HepG2 (cell line): ENCODE measurements around the gene PPAN. TPM values are rescaled to one million over a fixed set of nuclear protein-coding genes. Genes with fewer than 3 reads are reported as not detected.

ENCODE experiments used
- ELF4 ChIP-seq: sonication (generic); formaldehyde crosslinking; IDR thresholded peaks from 2 replicates; pipeline ENCODE4 v1.5.0; 2020; ENCODE audit warnings: missing genetic modification reagents, mild to moderate bottlenecking, moderate library complexity, borderline replicate concordance
- KAT8 ChIP-seq: IDR thresholded peaks from 2 replicates; pipeline ENCODE4 v1.6.1; 2016; ENCODE audit warnings: missing genetic modification reagents, missing compliant biosample characterization
- KDM3A ChIP-seq: IDR thresholded peaks from 2 replicates; pipeline ENCODE4 v1.6.1; 2018; ENCODE audit warnings: low read depth, missing compliant biosample characterization
- NFIC ChIP-seq: IDR thresholded peaks from 2 replicates; pipeline ENCODE4 v1.6.1; 2012; ENCODE audit warnings: mild to moderate bottlenecking, low read length, inconsistent platforms
- SOX13 ChIP-seq, 3 experiments: fragments of 450-650 bp in 1 of 3; sonication (generic) in 1 of 3; formaldehyde crosslinking in 1 of 3; IDR thresholded peaks in 2 of 3; conservative IDR thresholded peaks in 1 of 3; 2 replicates each; pipeline versions ENCODE4 v1.5.0 to v1.6.1; 2016 to 2020; ENCODE audit warnings: antibody characterized with exemption in 1 of 3, mild to moderate bottlenecking in 1 of 3, missing compliant biosample characterization in 1 of 3, missing genetic modification reagents in 1 of 3, moderate library complexity in 1 of 3
- ZBTB1 ChIP-seq: sonication (generic); formaldehyde crosslinking; IDR thresholded peaks from 2 replicates; pipeline ENCODE4 v1.4.0; 2020; ENCODE audit warnings: missing genetic modification reagents, borderline replicate concordance
- ZBTB21 ChIP-seq: sonication (generic); formaldehyde crosslinking; IDR thresholded peaks from 2 replicates; pipeline ENCODE4 v1.4.0; 2020; ENCODE audit warnings: missing genetic modification reagents
- ZNF329 ChIP-seq: sonication (generic); formaldehyde crosslinking; IDR thresholded peaks from 2 replicates; pipeline ENCODE4 v1.9.0; 2021; ENCODE audit warnings: low read depth, mild to moderate bottlenecking, missing genetic modification reagents
- ZNF552 ChIP-seq: sonication (generic); formaldehyde crosslinking; IDR thresholded peaks from 2 replicates; pipeline ENCODE4 v1.9.0; 2022; ENCODE audit warnings: missing genetic modification reagents, mild to moderate bottlenecking, borderline replicate concordance
- polyA plus RNA-seq, 8 experiments: library from polyadenylated mRNA; depleted of rRNA in 3 of 8; stranded (reverse) in 7 of 8; unstranded in 1 of 8; fragments of >200 nt; fragmentation: Illumina TruSeq in 4 of 8; extraction: Trizol in 4 of 8; gene quantifications; 2 replicates each; pipeline versions ENCODE4 v1.2.1 to v1.2.3, GENCODE V29; 2011 to 2016; ENCODE audit warnings: low read depth in 4 of 8, missing spikeins in 1 of 8, mixed read lengths in 1 of 8; ENCODE audit not compliant: insufficient read depth in 1 of 8
- total RNA-seq, 5 experiments: library from RNA; depleted of rRNA; stranded (reverse); fragments of >200 nt; fragmentation: Illumina TruSeq; extraction: Trizol; gene quantifications; 2 replicates each; pipeline ENCODE4 v1.2.3, GENCODE V29; 2016; ENCODE audit warnings: low read depth in 1 of 5
- TF ChIP-seq, protein P1 (sequence below): sonication (generic); formaldehyde crosslinking; IDR thresholded peaks from 2 replicates; pipeline ENCODE4 v1.5.1; 2020; ENCODE audit warnings: mild to moderate bottlenecking, missing genetic modification reagents, borderline replicate concordance
- TF ChIP-seq, protein P2 (sequence below): sonication (generic); formaldehyde crosslinking; IDR thresholded peaks from 2 replicates; pipeline ENCODE4 v1.9.0; 2021; ENCODE audit warnings: missing genetic modification reagents, mild to moderate bottlenecking, borderline replicate concordance
- TF ChIP-seq, protein P3 (sequence below): sonication (generic); formaldehyde crosslinking; IDR thresholded peaks from 2 replicates; pipeline ENCODE4 v1.8.1; 2023; ENCODE audit warnings: mild to moderate bottlenecking, moderate library complexity, missing genetic modification reagents
- TF ChIP-seq, protein P4 (sequence below), 2 experiments: sonication (generic) in 1 of 2; formaldehyde crosslinking in 1 of 2; IDR thresholded peaks; 2 replicates each; pipeline versions ENCODE4 v1.6.1 to v1.9.0; 2014 to 2022; ENCODE audit warnings: antibody characterized with exemption in 1 of 2, borderline replicate concordance in 1 of 2, inconsistent platforms in 1 of 2, low read depth in 1 of 2, missing genetic modification reagents in 1 of 2

The PPAN gene
- total and polyA plus RNA-seq, 2 of the 13 experiments (the other 11 are each of a cell fraction or from before 2014, with no cell fraction given), result 36.2 to 41.9 TPM

DNA sequence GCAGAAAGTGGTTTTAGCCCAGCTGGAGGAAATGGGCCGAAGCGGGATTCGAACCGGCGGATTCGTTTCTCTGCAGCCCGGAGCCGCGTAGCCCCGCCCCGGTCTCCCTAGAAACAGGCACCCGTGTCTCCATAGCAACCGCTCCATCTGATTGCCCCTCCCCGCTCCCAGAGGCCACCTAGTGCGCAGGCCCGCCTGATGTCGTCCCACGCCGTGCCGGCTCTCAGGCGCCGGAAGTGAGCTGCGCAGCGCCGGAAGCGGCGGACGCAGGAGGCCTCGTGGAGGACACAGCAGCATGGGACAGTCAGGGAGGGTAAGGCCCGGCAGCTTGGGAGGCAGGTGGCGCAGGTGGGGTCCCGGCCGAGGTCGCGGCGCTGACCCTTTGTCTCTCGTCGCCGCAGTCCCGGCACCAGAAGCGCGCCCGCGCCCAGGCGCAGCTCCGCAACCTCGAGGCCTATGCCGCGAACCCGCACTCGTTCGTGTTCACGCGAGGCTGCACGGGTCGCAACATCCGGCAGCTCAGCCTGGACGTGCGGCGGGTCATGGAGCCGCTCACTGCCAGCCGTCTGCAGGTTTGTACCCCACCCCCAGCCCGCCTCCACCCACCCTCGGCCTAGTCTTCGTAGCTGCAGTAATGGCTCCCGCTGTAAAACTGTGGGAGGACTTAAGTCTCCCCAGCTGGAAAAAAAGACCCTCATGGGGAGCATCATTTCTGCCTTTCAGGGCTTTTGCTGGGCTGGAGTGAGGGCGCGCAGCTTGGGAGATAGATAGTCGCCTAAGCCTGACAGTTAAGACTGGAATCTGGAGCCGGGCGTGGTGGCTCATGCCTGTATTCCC, at the start of gene PPAN (continued):
- TF ChIP-seq, protein P1, sequence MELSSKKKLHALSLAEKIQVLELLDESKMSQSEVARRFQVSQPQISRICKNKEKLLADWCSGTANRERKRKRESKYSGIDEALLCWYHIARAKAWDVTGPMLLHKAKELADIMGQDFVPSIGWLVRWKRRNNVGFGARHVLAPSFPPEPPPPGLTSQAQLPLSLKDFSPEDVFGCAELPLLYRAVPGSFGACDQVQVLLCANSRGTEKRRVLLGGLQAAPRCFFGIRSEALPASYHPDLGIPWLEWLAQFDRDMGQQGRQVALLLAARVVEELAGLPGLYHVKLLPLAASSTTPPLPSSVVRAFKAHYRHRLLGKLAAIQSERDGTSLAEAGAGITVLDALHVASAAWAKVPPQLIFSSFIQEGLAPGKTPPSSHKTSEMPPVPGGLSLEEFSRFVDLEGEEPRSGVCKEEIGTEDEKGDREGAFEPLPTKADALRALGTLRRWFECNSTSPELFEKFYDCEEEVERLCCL (CRISPR knock-in tag), result peak; percentile 79; the same call in 1 of the 2 replicates
- TF ChIP-seq ZNF552 (CRISPR knock-in tag) (peak; percentile 89; the same call in 1 of the 2 replicates), ZNF329 (CRISPR knock-in tag) (0 out of 2 replicates have a peak, but pooled peaks have one; percentile 34), NFIC (no peak), ZBTB21 (CRISPR knock-in tag) (0 out of 2 replicates have a peak, but pooled peaks have one; percentile 9), ELF4 (CRISPR knock-in tag) (no peak), SOX13 (IDR thresholded peaks at IDR 0.05) (no peak; the same call in 1 of the 2 replicates), SOX13 (CRISPR knock-in tag; conservative IDR thresholded peaks at IDR 0.05 in 1 of 2, IDR thresholded peaks at IDR 0.05 in 1 of 2) (peak in 1 of 2 experiments; percentile 38; a peak in 1 of 4 replicates), KDM3A (CRISPR knock-in tag) (peak; percentile 88; the same call in 1 of the 2 replicates), ZBTB1 (CRISPR knock-in tag) (no peak), KAT8 (CRISPR knock-in tag) (peak; percentile 98)
- TF ChIP-seq, protein P2, sequence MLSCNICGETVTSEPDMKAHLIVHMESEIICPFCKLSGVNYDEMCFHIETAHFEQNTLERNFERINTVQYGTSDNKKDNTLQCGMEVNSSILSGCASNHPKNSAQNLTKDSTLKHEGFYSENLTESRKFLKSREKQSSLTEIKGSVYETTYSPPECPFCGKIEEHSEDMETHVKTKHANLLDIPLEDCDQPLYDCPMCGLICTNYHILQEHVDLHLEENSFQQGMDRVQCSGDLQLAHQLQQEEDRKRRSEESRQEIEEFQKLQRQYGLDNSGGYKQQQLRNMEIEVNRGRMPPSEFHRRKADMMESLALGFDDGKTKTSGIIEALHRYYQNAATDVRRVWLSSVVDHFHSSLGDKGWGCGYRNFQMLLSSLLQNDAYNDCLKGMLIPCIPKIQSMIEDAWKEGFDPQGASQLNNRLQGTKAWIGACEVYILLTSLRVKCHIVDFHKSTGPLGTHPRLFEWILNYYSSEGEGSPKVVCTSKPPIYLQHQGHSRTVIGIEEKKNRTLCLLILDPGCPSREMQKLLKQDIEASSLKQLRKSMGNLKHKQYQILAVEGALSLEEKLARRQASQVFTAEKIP (CRISPR knock-in tag), result no peak
- TF ChIP-seq, protein P3, sequence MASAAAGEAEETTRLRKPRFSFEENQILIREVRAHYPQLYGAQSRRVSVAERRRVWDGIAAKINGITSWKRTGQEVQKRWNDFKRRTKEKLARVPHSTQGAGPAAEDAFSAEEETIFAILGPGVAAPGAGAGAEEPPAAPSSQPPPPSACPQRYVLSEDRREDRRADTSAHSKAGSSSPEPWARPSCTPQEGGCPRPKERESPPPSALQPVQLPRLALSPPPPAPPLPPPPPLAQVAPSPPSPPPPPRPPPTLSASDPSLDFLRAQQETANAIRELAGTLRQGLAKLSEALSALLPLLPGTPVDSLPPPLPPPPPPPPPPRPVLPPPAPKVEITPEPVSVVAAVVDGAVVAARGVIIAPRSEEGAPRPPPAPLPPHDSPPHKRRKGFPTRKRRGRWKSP, result 0 out of 2 replicates have a peak, but pooled peaks have one; percentile 55
- TF ChIP-seq, protein P4, sequence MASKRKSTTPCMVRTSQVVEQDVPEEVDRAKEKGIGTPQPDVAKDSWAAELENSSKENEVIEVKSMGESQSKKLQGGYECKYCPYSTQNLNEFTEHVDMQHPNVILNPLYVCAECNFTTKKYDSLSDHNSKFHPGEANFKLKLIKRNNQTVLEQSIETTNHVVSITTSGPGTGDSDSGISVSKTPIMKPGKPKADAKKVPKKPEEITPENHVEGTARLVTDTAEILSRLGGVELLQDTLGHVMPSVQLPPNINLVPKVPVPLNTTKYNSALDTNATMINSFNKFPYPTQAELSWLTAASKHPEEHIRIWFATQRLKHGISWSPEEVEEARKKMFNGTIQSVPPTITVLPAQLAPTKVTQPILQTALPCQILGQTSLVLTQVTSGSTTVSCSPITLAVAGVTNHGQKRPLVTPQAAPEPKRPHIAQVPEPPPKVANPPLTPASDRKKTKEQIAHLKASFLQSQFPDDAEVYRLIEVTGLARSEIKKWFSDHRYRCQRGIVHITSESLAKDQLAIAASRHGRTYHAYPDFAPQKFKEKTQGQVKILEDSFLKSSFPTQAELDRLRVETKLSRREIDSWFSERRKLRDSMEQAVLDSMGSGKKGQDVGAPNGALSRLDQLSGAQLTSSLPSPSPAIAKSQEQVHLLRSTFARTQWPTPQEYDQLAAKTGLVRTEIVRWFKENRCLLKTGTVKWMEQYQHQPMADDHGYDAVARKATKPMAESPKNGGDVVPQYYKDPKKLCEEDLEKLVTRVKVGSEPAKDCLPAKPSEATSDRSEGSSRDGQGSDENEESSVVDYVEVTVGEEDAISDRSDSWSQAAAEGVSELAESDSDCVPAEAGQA (IDR thresholded peaks at IDR 0.05; ENCODE audit: low read depth), result peak; percentile 80
- TF ChIP-seq, protein P4 (CRISPR knock-in tag; IDR thresholded peaks at IDR 0.05; ENCODE audit: borderline replicate concordance), result no peak
